Smooth muscle cell (in vitro differentiated cells): ENCODE data around the gene CALCOCO2. TPM values are rescaled to one million over a fixed set of nuclear protein-coding genes. Genes with fewer than 3 reads are reported as not detected.

Source experiments
- DNase-seq: peaks from one replicate; lab custom pipeline; 2025; ENCODE audit not compliant: unreplicated experiment; lab: John Stamatoyannopoulos, UW
- H2AFZ ChIP-seq: fragments of 200-600 bp; sonication (generic); 2 replicates; pipeline ENCODE4 v1.6.0; 2016; ENCODE audit warnings: antibody characterized with exemption, low read depth, mild to moderate bottlenecking
- H3F3A ChIP-seq: fragments of 200-600 bp; sonication (generic); 2 replicates; pipeline ENCODE4 v1.6.0; 2017; ENCODE audit warnings: antibody characterized with exemption, low read depth
- H3K27ac ChIP-seq: fragments of 200-600 bp; sonication (generic); 2 replicates; pipeline ENCODE4 v1.5.1; 2016; ENCODE audit warnings: low read depth, mild to moderate bottlenecking
- H3K27me3 ChIP-seq: fragments of 200-600 bp; sonication (generic); 2 replicates; pipeline ENCODE4 v1.6.1; 2016; ENCODE audit warnings: low read depth, mild to moderate bottlenecking
- H3K36me3 ChIP-seq: fragments of 200-600 bp; sonication (generic); 2 replicates; pipeline ENCODE4 v1.5.1; 2016; ENCODE audit warnings: low read depth
- H3K4me1 ChIP-seq: fragments of 200-600 bp; sonication (generic); 2 replicates; pipeline ENCODE4 v1.5.1; 2016; ENCODE audit warnings: low read depth
- H3K4me2 ChIP-seq: fragments of 200-600 bp; sonication (generic); 2 replicates; pipeline ENCODE4 v1.6.0; 2016; ENCODE audit warnings: mild to moderate bottlenecking
- H3K4me3 ChIP-seq: fragments of 200-600 bp; sonication (generic); 2 replicates; pipeline ENCODE4 v1.5.1; 2016; ENCODE audit warnings: mild to moderate bottlenecking
- H3K79me2 ChIP-seq: fragments of 200-600 bp; sonication (generic); 2 replicates; pipeline ENCODE4 v1.6.0; 2016; ENCODE audit warnings: low read depth, mild to moderate bottlenecking
- H3K9ac ChIP-seq: fragments of 200-600 bp; sonication (generic); 2 replicates; pipeline ENCODE4 v1.6.0; 2016; ENCODE audit warnings: low read depth
- H3K9me3 ChIP-seq: fragments of 200-600 bp; sonication (generic); replicated peaks from 2 replicates; pipeline ENCODE4 v1.5.1; 2016; ENCODE audit warnings: low read depth
- H4K20me1 ChIP-seq: fragments of 200-600 bp; sonication (generic); 2 replicates; pipeline ENCODE4 v1.6.0; 2016; ENCODE audit warnings: low read depth
- WGBS: methylation state at CpG from one replicate; pipeline ENCODE4 v1.1.7; 2016; ENCODE audit warnings: low lambda C conversion rate; 5-methylcytosine and 5-hydroxymethylcytosine counted together
- polyA plus RNA-seq: library from polyadenylated mRNA; unstranded; fragments of >200 nt; fragmentation: Nextera tagmentation; extraction: Ambion mirVana; gene quantifications from 2 replicates; pipeline ENCODE4 v1.2.1, GENCODE V29; 2016
- total RNA-seq: library from RNA; depleted of rRNA; stranded (reverse); fragments of >200 nt; gene quantifications from 2 replicates; pipeline ENCODE4 v1.2.3, GENCODE V29; 2014
- TF ChIP-seq, protein P1 (sequence below): fragments of 200-600 bp; sonication (generic); IDR thresholded peaks from 2 replicates; pipeline ENCODE4 v1.5.1; 2017; ENCODE audit warnings: borderline replicate concordance, mild to moderate bottlenecking, antibody characterized with exemption; ENCODE audit not compliant: insufficient read depth, poor library complexity, severe bottlenecking

CALCOCO2 gene
- total and polyA plus RNA-seq, 2 experiments from 2014 or later = 52.5 to 55.7 TPM

DNA sequence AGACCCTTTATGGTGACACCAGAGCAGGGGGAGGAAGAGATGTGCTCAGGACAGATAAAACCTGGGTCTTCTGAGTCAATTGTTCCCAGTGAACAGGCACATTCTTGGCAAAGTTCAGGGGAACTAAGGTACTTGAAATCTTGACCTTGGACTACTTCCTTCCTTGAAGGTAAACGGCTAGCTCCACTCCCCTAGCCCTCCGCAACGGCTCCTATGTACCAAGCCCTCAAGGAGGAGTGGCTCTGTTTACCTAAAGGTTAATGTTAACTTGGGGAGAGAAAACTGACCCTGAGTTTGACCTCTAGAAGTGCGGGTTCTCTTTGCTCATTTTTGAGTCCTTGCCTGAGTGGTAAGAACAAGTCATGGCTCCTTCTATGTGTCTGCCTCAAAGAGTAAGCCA lies 21.7 kb upstream of the CALCOCO2 start:
- H3K4me2 ChIP-seq = no peak overlapping the region

DNA sequence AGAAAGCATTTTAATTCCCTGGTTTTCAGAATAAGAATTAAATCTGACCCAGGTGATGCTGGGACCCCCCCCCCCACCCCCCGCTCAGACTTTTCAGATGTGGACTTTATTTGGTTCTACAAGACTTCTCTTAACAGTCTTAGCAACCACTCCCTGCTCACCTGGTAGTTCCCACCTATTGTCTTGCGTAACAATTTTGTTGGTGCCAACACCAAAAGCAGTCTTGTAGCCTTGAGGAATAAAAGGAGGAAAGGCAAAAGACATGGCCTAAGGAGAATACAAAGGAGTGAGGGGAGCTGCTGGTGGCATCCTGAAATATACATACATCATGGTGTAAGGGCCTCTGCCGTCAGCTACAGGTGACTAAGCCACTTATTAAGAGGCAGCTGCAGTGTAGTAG lies 18.8 kb upstream of the CALCOCO2 start:
- no peaks in the 10 kb centered on the region for H3F3A ChIP-seq
- no peak overlapping the region for H3K4me2 ChIP-seq
- 84% methylated on average over 3 of the region's 3 CpGs for WGBS
- H3K36me3 ChIP-seq = no peaks in the 10 kb centered on the region
- H3K27me3 ChIP-seq = peaks cover 24% of the 10 kb centered on the region
- H3K4me3 ChIP-seq = no peak overlapping the region
- no peaks in the 10 kb centered on the region for H3K4me1 ChIP-seq
- H3K9ac ChIP-seq = no peak overlapping the region
- H2AFZ ChIP-seq = no peak overlapping the region
- H3K27ac ChIP-seq = no peak overlapping the region
- no peaks in the 10 kb centered on the region for H4K20me1 ChIP-seq
- no peaks in the 10 kb centered on the region for H3K9me3 ChIP-seq
- TF ChIP-seq, protein P1, sequence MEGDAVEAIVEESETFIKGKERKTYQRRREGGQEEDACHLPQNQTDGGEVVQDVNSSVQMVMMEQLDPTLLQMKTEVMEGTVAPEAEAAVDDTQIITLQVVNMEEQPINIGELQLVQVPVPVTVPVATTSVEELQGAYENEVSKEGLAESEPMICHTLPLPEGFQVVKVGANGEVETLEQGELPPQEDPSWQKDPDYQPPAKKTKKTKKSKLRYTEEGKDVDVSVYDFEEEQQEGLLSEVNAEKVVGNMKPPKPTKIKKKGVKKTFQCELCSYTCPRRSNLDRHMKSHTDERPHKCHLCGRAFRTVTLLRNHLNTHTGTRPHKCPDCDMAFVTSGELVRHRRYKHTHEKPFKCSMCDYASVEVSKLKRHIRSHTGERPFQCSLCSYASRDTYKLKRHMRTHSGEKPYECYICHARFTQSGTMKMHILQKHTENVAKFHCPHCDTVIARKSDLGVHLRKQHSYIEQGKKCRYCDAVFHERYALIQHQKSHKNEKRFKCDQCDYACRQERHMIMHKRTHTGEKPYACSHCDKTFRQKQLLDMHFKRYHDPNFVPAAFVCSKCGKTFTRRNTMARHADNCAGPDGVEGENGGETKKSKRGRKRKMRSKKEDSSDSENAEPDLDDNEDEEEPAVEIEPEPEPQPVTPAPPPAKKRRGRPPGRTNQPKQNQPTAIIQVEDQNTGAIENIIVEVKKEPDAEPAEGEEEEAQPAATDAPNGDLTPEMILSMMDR = no peak
- no peaks in the 10 kb centered on the region for H3K79me2 ChIP-seq
- DNase-seq = no peak

More for the DNA sequence above, 21.7 kb upstream of the CALCOCO2 start:
- no peak for DNase-seq
- Histone ChIP-seq H3K4me3 (no peak overlapping the region), H3K27me3 (peaks cover 8% of the 10 kb centered on the region), H2AFZ (no peak overlapping the region), H3K36me3 (no peaks in the 10 kb centered on the region), H3K79me2 (no peaks in the 10 kb centered on the region), H3F3A (no peaks in the 10 kb centered on the region), H3K4me1 (no peaks in the 10 kb centered on the region), H3K9ac (no peak overlapping the region), H4K20me1 (no peaks in the 10 kb centered on the region), H3K27ac (no peak overlapping the region), H3K9me3 (no peaks in the 10 kb centered on the region)
- TF ChIP-seq, protein P1 = no peak
- 94% methylated on average over 4 of the region's 4 CpGs for WGBS

- Histone ChIP-seq H2AFZ (no peak overlapping the region), H3K27ac (no peak overlapping the region), H3K9me3 (no peaks in the 10 kb centered on the region), H3K36me3 (no peaks in the 10 kb centered on the region), H3K4me2 (no peak overlapping the region), H4K20me1 (no peaks in the 10 kb centered on the region), H3K79me2 (no peaks in the 10 kb centered on the region), H3K27me3 (peaks cover 24% of the 10 kb centered on the region), H3F3A (no peaks in the 10 kb centered on the region), H3K4me1 (peaks cover 16% of the 10 kb centered on the region), H3K4me3 (no peak overlapping the region), H3K9ac (no peak overlapping the region)
- TF ChIP-seq, protein P1 = peak; percentile 70
- DNase-seq = no peak
- 20% methylated on average over 7 of the region's 7 CpGs for WGBS
These were observed 16.3 kb upstream of the CALCOCO2 start for GRCh38 chr17:48814504-48814903.

- no peak for DNase-seq
- Histone ChIP-seq H4K20me1 (no peaks in the 10 kb centered on the region), H3K27me3 (peaks cover 24% of the 10 kb centered on the region), H3K36me3 (no peaks in the 10 kb centered on the region), H3K9ac (no peak overlapping the region), H3K4me3 (no peak overlapping the region), H3K4me2 (no peak overlapping the region), H3K4me1 (peaks cover 16% of the 10 kb centered on the region), H3K9me3 (no peaks in the 10 kb centered on the region), H2AFZ (no peak overlapping the region), H3F3A (no peaks in the 10 kb centered on the region), H3K79me2 (no peaks in the 10 kb centered on the region), H3K27ac (no peak overlapping the region)
- TF ChIP-seq, protein P1 = no peak
- 87% methylated on average over 3 of the region's 3 CpGs for whole genome bisulfite sequencing
These were observed 15.5 kb upstream of the CALCOCO2 start for GRCh38 chr17:48815311-48815710.
